Left ventricle myocardium inferior (tissue), 1 donor: ENCODE measurements around the gene HMCN2. TPM values are rescaled to one million over a fixed set of nuclear protein-coding genes. Genes with fewer than 3 reads are reported as not detected.

ENCODE experiments used
- DNase-seq: peaks from one replicate; pipeline ENCODE4 v3.0.0-alpha.2; 2020
- H3K27ac ChIP-seq: fragments of 200-600 bp; replicated peaks from 2 replicates; pipeline ENCODE4 v1.8.0; 2021
- H3K27me3 ChIP-seq: fragments of 200-600 bp; 2 replicates; pipeline ENCODE4 v1.8.0; 2021; ENCODE audit warnings: low read depth
- H3K36me3 ChIP-seq: fragments of 200-600 bp; 2 replicates; pipeline ENCODE4 v1.8.0; 2021
- H3K4me1 ChIP-seq: fragments of 200-600 bp; 2 replicates; pipeline ENCODE4 v1.8.0; 2021
- H3K4me3 ChIP-seq: fragments of 200-600 bp; 2 replicates; pipeline ENCODE4 v1.8.0; 2021; ENCODE audit warnings: mild to moderate bottlenecking, moderate library complexity
- H3K9me3 ChIP-seq: fragments of 200-600 bp; replicated peaks from 2 replicates; pipeline ENCODE4 v1.8.0; 2021
- intact Hi-C: fragments of 100-400 bp; cut with micrococcal nuclease; formaldehyde crosslinking; loops from one replicate; pipeline ENCODE4 v1.11.0; 2022
- total RNA-seq: library from RNA; stranded (reverse); fragmentation: NEBNext Ultra II Directional; extraction: Animal tissue kit (Norgen Biotek cat#: 25700); gene quantifications from one replicate; pipeline ENCODE4 v1.2.1, GENCODE V29; 2021
- TF ChIP-seq, protein P1 (sequence below): fragments of 200-600 bp; IDR thresholded peaks from 2 replicates; pipeline ENCODE4 v1.8.0; 2021; ENCODE audit warnings: antibody characterized with exemption, mild to moderate bottlenecking, borderline replicate concordance
- donor health status: DM: no; HTN: yes; CAD: no; lungs with severe emphysema.

HMCN2 gene
- total RNA-seq, 1 donor from 2014 or later, result 5.5 TPM

DNA sequence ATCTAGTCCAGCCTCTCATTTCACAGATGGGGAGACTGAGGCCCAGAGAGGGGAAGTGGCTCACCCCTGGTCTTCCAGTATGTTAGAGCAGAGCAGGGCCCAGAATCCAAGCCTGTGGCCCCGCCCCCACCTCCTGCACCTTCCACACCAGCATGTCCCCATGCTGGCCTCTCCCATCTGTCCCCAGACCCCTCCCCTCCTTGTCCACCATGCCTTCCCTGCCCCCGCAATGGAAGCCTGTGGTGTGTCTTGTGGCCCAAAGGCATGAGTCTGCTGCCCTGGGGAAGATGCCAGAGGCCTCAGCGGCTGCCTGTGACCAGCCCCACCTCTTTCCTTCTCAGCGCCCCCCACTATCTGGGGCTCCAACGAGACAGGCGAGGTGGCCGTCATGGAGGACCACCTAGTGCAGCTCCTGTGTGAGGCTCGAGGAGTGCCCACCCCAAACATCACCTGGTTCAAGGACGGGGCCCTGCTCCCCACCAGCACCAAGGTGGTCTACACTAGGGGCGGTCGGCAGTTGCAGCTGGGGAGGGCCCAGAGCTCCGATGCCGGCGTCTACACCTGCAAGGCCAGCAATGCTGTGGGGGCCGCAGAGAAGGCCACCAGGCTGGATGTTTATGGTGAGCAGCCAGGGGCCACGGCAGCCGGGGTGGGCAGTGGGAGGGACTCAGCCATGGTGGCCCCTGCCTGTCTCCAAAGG lies 87.2 kb downstream of the HMCN2 start:
- Histone ChIP-seq H3K27me3 (peaks cover under 1% of the 10 kb centered on the region), H3K9me3 (no peaks in the 10 kb centered on the region), H3K27ac (no peak overlapping the region), H3K36me3 (no peaks in the 10 kb centered on the region), H3K4me1 (no peaks in the 10 kb centered on the region), H3K4me3 (no peak overlapping the region)
- intact Hi-C loops, result no loop called here
- TF ChIP-seq, protein P1, sequence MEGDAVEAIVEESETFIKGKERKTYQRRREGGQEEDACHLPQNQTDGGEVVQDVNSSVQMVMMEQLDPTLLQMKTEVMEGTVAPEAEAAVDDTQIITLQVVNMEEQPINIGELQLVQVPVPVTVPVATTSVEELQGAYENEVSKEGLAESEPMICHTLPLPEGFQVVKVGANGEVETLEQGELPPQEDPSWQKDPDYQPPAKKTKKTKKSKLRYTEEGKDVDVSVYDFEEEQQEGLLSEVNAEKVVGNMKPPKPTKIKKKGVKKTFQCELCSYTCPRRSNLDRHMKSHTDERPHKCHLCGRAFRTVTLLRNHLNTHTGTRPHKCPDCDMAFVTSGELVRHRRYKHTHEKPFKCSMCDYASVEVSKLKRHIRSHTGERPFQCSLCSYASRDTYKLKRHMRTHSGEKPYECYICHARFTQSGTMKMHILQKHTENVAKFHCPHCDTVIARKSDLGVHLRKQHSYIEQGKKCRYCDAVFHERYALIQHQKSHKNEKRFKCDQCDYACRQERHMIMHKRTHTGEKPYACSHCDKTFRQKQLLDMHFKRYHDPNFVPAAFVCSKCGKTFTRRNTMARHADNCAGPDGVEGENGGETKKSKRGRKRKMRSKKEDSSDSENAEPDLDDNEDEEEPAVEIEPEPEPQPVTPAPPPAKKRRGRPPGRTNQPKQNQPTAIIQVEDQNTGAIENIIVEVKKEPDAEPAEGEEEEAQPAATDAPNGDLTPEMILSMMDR, result no peak
- DNase-seq, result no peak

DNA sequence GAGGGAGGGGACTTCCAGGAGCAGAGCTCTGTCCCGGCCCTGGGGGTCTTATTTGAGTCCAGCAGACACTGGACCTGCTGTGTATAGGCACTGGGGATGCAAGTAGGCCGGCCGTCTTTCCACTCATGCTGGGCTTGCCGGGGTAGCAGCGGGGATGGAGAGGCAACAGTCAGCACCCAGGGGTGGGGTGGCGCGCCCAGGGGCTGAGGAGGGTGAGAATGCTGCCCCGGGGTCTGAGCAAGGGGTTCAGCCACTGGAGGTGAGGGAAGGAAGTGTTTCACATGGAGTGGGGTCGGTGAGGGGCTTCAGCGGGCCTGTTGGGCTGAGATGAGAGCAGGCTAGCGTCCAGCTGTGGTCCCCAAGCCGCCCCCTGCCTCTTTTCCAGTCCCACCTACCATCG lies 88.8 kb downstream of the HMCN2 start:
- TF ChIP-seq, protein P1, result no peak
- DNase-seq, result no peak
- intact Hi-C loops, result no loop called here
- Histone ChIP-seq H3K27me3 (no peaks in the 10 kb centered on the region), H3K36me3 (no peaks in the 10 kb centered on the region), H3K27ac (no peak overlapping the region), H3K4me1 (no peaks in the 10 kb centered on the region), H3K4me3 (no peak overlapping the region), H3K9me3 (no peaks in the 10 kb centered on the region)

DNA sequence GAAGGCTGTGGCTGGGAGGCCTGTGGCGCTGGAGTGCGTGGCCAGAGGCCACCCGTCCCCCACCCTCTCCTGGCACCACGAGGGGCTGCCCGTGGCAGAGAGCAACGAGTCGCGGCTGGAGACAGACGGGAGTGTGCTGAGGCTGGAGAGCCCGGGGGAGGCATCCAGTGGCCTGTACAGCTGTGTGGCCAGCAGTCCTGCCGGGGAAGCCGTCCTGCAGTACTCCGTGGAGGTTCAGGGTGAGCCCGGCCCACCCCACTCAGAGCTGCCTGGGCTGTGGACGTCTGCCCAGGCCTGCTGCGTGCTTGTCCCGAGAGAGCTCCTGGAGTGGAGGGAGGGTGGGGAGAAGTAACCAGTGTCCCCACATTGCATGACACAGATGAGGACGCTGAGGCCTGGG lies 89.2 kb downstream of the HMCN2 start:
- no peaks in the 10 kb centered on the region for H3K4me1 ChIP-seq
- TF ChIP-seq, protein P1, result no peak
- H3K36me3 ChIP-seq, result no peaks in the 10 kb centered on the region
- H3K4me3 ChIP-seq, result no peak overlapping the region
- intact Hi-C loops, result no loop called here
- DNase-seq, result peak; percentile 35
- no peaks in the 10 kb centered on the region for H3K27me3 ChIP-seq
- H3K27ac ChIP-seq, result no peak overlapping the region
- H3K9me3 ChIP-seq, result no peaks in the 10 kb centered on the region

DNA sequence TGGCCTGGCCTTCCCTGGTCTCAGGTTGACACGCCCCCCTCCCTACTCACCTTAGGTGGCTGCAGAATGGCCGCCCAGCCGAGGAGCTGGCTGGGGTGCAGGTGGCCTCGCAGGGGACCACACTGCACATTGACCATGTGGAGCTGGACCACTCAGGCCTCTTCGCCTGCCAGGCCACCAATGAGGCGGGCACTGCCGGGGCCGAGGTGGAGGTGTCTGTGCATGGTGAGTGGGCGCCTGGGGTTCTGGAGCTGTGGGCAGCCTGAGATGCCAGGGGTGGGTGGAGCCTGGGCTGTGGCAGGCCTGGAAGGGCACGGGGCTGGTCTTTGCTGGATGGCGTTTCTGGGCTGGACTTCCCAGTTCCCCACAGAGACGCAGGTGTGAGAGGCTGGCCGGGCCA lies 90.5 kb downstream of the HMCN2 start:
- no peaks in the 10 kb centered on the region for H3K9me3 ChIP-seq
- no peaks in the 10 kb centered on the region for H3K4me1 ChIP-seq
- DNase-seq, result no peak
- TF ChIP-seq, protein P1, result no peak
- H3K36me3 ChIP-seq, result no peaks in the 10 kb centered on the region
- H3K27ac ChIP-seq, result no peak overlapping the region
- no peak overlapping the region for H3K4me3 ChIP-seq
- no peaks in the 10 kb centered on the region for H3K27me3 ChIP-seq
- intact Hi-C loops, result no loop called here

DNA sequence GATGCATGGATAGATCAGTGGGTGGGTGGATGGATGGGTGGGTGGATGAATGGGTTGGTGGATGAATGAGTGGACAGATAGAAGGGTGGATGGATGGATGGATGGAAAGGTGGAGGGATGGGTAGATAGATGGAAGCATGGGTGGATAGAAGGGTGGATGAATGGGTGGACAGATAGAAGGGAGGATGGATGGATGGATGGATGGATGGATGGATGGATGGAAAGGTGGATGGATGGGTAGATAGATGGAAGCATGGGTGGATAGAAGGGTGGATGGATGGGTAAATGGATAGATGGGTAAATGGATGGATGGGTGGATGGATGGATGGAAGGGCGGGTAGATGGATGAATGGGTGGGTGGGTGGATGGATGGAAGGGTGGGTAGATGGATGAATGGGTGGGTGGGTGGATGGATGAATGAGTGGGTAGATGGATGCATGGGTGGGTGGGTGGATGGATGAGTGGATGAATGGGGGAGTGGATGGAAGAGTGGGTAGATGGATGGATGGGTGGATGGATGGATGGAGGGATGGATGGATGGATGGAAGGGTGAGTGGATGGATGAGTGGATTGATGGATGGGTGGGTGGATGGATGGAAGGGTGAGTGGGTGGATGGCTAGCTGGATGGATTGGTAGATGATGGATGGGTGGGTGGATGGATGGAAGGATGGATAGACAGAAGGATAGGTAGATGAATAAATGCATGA lies 91.5 kb downstream of the HMCN2 start:
- H3K9me3 ChIP-seq, result no peaks in the 10 kb centered on the region
- intact Hi-C loops, result no loop called here
- H3K4me3 ChIP-seq, result no peak overlapping the region
- H3K27ac ChIP-seq, result no peak overlapping the region
- no peaks in the 10 kb centered on the region for H3K36me3 ChIP-seq
- H3K27me3 ChIP-seq, result no peaks in the 10 kb centered on the region
- TF ChIP-seq, protein P1, result no peak
- no peak for DNase-seq
- no peaks in the 10 kb centered on the region for H3K4me1 ChIP-seq
